ENCODE measurements around the gene TMEM139.
A peak's percentile ranks its signal among the peaks of the same experiment; 100 is the strongest.
"Not testable (repeated sequence)": the region's sequence is repeated elsewhere in the genome, so short reads cannot be mapped to it uniquely, and the experiment has no call there.

Gene TMEM139

DNA sequence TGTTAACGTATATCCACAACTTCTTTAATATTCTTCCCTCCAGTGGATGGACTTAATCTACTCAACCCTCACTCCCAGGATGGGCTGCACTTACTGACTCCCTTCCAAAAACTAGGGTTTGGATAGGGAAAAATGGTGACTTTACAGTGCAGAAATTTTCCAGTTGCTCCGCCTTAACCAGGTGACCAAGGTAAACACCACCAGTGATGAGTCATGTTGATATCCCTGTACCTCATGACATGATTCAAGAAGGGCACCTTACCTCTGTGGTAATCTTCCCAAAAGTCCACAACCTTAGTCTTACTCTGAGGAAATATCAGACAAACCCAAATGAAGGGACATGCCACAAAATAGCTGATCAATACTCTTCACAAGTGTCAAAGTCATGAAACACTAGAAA, 25.0 kb upstream of the TMEM139 start:
- DNase-seq (ENCODE audit: low spot score) = no peak

DNA sequence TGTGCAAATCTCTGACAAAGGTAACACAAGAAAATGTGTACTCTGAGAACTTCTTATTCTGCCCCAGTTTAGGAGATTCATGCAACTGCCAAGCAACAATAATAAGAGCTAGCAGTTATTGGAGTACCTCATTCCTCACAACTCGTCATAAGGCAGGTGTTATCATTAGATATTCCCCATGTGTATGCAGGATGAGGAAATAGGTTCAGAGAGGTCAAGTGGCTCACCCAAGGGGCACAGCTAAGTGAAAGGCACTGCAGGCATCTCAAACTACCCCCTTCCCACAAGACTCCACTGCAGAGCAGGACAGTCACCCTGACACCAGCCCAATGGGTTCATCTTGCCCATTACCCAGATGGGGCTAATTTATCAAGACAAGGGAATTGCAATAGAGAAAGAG, 22.9 kb upstream of the TMEM139 start:
- DNase-seq (ENCODE audit: low spot score) = no peak

DNA sequence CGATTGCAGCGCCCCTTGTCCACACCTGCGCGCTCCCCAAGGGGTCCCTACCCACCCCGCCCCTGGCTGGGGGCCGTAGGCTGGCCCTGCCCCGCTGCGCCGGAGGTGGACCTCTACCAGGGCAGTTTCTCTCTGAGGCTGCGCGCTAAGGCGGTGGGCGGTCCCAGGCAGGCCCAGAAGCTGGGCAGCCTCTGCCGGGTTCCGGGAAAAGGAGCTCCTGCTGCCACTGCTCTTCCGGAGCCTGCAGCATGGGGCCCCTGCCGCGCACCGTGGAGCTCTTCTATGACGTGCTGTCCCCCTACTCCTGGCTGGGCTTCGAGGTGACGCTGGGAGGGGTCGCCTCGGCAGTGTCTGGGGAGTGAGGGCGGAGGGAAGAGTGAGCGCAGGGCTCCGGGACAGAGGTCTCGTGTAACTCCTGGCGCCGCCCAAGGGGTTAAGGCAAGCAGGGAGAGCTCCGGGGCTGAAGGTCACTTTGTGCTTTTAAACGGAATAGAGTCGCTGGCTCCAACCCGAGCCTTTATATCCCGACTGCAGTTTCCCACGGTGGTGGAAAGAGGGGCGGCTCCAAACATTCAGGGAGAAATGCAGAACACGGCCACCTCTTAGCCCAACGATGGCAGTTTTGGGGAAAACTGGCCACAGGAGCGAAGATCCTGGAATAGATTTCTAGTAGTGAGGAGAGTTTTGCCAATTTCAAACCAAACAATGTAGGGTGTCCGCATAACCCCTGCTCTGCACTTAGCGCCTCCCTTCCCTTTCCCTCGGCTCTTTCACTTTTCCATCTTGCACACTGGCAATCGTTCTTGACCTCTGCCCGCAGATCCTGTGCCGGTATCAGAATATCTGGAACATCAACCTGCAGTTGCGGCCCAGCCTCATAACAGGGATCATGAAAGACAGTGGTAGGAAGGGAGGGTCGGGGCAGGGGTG, 21.2 kb upstream of the TMEM139 start, which contains the start of gene GSTK1:
GSTK1 (plus strand) TSS at position 176 of the 930 bp plus-strand sequence; CDS start at position 249, 73 bp downstream.
- DNase-seq (ENCODE audit: low spot score) = peak; percentile 89

DNA sequence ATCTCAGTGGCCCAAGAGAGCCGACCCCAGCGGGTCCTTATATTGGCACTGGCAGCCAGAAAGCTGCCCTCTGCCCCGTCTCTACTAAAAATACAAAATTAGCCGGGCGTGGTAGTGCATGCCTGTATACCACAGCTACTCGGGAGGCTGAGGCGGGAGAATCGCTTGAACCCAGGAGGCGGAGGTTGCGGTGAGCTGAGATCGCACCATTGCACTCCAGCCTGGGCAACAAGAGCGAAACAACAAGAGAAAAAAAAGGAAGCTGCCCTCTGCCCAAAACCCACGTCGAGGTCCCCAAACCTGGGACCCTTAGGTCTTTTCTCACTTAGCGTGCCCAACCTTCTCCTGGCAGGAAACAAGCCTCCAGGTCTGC, 20.6 kb upstream of the TMEM139 start:
- not testable (repeated sequence) for DNase-seq (ENCODE audit: low spot score)

DNA sequence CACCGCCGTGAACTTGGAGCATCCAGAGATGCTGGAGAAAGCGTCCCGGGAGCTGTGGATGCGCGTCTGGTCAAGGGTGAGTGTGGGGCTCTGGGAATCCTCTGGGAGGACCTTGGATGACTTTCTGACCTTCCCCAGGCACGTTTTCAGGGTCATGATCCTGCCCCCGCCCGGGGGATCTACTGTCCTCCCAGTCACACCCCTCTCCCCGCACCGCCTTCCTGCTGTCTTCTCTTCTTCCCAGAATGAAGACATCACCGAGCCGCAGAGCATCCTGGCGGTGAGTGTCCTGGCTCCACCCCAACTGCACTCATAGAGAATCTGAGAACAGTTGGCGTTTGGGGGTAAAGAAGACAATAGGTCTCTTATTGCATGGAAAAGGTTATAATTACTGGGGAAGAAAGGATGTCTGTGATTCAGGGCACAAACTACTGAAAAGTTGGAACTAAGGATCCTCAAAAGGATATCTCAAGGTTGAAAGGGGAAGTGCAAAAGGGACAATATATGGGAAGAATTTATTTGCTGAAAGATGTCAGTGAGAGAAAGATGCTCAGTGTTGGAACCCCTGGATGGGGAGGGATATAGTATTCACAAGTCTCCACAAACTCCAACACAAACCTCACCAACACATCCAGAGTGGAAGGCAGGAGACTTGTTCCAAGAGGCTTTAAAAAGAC, 19.6 kb upstream of the TMEM139 start:
- no peak for DNase-seq (ENCODE audit: low spot score)

DNA sequence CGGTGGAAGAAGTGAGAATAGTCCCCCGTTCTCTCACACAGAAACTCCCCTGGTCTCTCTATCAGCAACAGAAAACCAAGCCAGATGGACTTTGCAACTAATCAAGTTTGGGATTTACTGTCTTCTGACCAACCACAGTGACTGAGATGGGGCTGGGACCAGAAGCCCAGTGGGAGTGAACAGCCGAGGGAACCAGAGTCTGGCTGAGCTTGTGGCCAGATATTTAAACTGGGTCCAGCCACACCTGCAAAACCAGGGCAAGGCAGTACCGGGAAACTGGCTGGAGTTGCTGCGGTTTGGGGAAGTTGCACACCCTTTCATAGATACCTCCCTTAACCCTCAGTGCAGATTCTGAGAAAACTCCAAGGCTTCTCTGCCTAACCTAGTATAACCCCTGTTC, 15.5 kb upstream of the TMEM139 start:
- no peak for DNase-seq (ENCODE audit: low spot score)

DNA sequence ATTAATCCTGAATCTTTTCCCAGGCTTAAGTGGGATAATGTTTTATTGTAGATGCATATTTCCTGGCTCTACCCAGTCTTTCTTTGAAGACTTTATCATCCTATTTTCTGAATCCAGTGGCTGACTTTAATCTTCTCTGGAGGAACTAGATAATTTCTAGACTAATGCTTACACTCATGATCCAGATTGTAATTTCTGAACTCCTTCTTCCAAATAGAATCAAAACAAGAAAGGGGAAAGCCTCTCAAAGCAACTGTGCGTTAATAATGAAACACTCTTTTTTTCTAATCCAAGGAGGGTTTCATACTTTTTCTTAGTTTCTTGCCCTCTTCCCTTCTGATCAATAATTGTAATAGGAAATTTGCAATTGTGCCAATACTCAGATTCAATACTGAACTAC, 13.5 kb upstream of the TMEM139 start:
- DNase-seq (ENCODE audit: low spot score) = no peak

DNA sequence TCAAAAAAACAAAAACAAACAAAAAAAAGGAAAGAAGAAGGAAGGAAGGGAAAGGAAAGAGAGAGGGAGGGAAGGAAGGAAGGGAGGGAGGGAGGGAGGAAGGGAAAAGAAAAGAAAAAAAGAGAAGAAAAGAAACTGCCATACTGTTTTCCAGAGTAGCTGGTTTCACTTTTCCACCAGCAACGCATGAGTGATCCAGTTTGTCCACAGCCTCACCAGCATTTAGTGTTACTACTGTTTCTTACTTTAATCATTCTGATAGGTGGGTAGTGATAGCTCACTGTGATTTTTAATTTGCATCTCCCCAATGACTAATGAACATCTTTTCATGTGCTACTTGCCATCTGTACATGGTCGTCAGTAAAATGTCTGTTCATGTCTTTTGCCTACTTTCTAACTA, 11.9 kb upstream of the TMEM139 start:
- DNase-seq (ENCODE audit: low spot score) = no peak

DNA sequence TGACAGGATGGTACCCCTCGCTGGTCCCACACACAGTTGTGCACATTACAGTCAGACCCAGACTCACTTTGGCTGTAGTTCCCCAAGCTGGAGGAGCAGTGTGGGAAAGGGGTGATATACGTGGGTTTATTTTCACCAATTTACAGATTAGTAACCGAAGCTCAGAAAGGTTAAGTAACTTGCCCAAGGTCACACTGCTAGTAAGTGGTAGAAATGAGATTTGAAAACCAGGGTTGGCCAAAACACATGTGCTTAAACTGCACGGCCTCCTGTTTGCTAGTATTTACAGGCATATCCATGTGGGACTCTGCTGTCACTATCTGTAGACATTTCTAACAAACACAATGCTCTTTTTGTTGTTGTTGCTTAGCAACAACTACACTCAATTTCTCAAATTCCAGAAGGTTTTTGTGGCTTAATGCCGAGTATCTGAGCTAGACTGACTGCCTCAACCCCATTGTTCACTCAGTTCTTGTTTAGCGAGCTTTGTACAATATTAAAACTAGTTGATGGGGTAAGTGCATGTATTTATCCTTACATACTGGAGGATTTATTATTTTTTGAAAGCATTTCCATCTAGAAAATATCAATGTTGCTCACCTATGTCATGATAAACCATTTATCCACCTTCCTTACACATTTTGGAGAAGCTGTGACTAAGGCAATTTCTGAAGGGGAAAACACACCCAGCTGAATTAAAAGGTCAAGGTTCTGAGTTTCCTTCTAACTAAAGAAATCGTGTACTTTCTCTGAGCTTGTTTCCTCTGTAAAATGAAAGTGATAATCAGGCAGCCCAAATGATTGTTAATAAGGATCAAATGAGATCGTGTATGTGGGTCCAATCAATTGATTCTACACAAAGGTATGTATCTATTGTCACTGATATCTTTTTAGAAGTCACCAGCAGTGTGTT, 5.3 kb upstream of the TMEM139 start:
- peak; percentile 44 for DNase-seq (ENCODE audit: low spot score)

DNA sequence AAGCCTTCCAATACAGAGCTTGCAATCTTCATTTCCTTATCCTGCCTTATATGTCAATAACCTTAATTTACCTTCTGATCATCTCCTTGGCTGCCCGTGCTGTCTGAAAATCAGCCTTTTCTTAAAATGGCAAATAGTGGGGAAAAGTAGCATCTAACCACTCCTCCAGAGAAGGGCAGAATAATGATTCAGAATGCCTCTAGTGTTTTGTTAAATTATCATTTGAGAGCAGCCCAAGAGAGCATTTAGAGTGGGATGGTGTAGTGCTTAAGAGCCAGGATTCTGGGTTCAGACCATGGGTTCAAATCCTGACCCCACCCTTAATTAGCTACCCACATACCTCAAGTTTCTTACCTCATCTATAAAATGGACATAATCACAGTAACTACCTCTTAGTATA, 4.6 kb upstream of the TMEM139 start:
- DNase-seq (ENCODE audit: low spot score) = no peak

DNA sequence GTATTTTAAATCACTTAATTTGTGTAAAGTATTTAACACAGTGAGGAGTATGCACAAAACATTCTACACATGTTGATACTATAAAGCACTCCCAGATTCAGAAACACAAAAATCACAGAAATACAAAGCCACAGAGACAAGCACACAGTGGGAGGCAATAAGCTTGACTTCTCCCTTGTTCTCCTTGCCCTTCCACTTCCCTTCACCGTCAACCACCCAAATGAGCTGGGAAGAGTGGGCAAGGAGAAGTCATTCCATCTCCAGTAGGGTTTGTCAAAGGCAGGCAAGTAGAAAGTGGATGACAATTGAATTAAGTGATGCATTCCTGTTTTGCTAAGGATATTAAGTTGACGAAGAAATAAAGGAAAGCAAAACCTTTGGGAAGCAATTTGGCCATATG, 4.2 kb upstream of the TMEM139 start:
- no peak for DNase-seq (ENCODE audit: low spot score)

DNA sequence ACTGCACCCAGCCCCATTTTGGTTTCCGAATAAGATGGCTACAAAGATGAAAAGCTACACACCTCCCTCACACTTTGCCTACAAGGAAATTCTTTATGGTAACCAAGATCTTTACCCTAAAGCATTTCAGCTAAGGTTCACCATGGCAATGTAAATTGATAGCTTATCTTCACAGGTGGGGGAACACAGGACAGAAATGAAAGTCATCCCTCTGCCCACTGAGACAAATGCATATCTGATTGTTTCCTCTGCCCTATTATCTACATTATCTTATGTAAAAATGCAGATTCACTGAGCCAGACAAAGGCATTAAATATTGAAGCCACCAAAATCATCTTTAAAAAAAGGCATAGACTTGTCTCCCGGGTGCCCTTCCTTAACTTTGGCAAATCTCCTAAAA, 3.2 kb upstream of the TMEM139 start:
- no peak for DNase-seq (ENCODE audit: low spot score)

DNA sequence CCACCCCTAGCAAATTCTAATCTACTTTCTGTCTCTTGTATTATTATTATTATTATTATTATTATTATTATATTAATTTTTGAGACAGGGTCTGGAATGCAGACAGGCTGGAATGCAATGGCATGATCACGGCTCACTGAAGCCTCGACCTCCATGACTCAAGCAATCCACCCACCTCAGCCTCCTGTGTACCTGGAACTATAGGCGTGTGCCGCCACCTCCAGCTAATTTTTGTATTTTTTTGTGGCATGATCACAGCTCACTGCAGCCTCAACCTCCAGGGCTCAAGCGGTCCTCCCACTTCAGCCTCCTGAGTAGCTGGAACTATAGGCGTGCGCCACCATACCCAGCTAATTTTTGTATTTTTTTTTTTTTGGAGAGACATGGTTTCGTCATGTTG, 2.6 kb upstream of the TMEM139 start:
- DNase-seq (ENCODE audit: low spot score) = no peak

DNA sequence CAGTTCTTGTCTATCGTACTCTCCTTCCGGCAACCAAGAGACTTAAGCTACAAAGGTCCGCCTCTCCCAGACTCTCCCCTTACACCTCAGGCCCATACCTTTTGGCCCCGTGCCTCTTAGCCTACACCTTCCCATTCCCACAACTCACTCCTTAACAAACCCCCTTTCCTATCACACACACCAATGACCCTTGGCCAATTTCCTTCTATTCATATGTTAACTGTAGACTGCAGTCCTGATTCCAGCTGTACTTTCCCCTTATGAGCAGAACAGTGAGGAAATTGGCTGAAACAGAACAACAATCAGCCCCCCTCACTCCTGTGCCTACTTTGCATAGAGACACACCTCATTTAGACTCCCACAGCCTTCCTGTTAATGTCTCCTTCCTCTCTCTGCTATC, 1.4 kb upstream of the TMEM139 start:
- no peak for DNase-seq (ENCODE audit: low spot score)

DNA sequence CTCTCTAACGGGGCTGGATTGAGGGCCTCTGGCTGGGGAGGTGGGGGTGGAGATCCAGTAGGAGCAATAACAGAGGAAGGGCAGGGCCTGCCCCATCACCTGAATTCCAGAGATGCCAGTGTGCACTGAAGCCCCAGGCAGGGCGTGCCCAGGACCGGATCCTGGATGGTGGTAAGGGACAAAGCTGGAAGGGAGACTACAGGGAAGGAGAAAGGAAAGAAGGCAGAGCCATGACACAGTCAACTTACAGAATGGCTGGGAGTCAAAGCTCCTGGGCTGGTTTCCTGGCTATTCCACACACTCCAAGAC, 666 bp downstream of the TMEM139 start:
- no peak for DNase-seq (ENCODE audit: low spot score)

DNA sequence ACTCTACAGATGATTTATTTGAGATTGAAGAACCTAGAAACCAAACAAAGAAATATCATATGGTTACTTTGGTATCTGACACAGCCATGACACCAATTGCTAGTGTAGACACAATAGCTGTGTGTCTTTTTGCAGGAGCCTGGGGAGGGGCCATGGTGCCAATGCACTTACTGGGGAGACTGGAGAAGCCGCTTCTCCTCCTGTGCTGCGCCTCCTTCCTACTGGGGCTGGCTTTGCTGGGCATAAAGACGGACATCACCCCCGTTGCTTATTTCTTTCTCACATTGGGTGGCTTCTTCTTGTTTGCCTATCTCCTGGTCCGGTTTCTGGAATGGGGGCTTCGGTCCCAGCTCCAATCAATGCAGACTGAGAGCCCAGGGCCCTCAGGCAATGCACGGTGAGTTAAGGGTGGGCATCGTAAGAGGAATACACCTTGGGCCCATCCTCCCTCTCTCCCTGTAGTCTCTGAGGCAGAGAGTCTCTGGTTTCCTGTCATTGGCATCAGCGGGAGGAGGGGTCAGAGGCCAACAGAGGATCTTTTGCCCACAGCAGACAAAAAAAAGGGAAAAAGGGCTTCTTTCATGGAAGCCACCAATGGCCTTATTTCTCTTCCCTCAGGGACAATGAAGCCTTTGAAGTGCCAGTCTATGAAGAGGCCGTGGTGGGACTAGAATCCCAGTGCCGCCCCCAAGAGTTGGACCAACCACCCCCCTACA, 1.2 kb downstream of the TMEM139 start:
- no peak for DNase-seq (ENCODE audit: low spot score)

DNA sequence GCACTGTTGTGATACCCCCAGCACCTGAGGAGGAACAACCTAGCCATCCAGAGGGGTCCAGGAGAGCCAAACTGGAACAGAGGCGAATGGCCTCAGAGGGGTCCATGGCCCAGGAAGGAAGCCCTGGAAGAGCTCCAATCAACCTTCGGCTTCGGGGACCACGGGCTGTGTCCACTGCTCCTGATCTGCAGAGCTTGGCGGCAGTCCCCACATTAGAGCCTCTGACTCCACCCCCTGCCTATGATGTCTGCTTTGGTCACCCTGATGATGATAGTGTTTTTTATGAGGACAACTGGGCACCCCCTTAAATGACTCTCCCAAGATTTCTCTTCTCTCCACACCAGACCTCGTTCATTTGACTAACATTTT, 1.7 kb downstream of the TMEM139 start:
- no peak for DNase-seq (ENCODE audit: low spot score)

DNA sequence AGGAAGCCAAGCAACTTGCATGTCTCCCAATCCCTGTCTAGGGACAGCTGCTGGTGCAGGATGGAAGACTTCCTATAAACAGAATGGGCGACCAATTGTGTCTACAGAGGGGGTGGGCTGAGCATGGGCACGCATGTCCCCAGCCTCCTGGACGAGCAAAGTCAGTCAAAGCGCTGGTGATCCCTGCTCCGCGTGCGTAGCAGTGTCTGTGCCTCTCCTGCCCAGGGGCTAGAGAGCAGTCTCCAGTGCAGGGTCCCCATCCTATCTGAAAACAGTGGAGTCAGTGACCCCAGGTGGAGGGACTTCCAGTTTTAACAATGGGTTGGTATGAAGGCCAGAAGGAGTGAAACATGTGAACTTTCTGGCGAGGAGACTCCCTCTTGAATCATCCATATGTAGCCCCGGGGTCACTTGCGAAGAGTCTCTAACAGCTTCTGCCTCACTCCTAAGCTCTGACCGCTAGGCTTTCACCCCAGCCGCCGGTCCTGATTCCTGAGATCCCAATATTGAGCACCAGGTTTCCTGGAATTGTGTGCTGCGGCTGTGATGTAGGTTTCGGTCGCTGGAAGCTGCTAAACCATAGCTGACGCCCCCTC, 2.7 kb downstream of the TMEM139 start:
- DNase-seq (ENCODE audit: low spot score) = no peak

DNA sequence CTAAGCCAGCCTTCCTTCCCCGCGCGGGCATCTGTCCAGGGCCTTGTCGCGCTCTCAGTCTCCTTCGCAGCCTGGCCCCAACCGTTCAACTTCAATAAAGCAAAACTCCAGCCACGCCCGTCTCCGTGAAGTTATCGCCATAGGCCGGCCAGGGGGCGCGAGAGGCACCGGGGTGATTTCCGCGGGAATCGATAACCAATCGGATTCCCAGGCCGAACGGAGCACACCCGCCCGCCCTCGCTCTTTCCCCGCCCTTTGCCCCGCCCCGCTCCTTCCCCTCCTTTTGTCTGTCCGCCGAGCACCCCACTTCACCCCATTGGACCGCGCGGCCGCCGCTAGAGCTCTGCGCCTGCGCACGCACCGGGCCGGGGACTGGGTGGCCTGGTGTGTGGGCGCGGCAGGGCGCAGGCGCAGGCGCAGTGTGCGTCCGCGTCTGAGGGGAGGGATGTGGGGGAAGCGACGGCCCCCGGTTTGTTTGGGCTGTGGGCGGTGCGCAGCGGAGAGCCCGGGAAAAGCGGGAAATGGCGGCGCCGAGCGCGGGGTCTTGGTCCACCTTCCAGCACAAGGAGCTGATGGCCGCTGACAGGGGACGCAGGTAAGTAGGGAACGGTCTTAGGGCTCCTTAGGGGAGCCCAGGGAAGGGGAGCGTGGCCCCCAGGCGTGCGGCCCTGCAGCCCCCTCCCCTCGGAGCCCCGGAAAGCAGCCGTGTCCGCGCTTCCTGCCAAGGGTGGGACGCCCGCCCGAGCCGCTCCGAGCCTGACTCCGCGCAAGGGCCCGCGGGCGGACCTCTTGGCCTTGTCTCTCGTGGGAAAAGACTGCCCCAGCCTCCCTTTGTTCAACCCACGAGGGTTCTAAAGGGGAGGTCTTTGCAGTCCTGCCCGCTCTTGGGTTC, 3.4 kb downstream of the TMEM139 start, which contains the start of gene CASP2:
CASP2 (plus strand) TSS at position 417 of the 892 bp plus-strand sequence; CDS start at position 522, 105 bp downstream.
- peak; percentile 98 for DNase-seq (ENCODE audit: low spot score)

DNA sequence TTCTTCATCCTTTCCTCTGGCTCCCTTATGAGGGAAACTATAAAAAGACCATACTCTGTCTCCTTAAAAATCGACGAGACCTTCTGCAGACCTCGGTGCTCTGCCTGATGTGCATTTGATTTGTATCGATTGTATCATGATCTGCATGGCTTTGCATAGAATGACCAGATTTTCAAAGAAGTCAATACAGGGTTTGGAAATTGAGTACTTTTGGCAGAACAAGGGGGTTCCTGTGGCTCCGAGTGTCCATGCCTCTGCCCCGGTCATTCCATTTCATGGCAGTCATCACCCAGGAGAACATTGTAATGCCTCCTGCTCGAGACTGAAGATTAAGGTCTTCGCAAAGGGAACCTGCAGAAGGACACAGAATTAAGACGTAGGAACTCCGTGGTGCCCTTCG, 4.1 kb downstream of the TMEM139 start:
- peak; percentile 63 for DNase-seq (ENCODE audit: low spot score)
